Tibial nerve (tissue), 4 donors: ENCODE results near the gene CFAP20DC.

Experiments used
- CTCF ChIP-seq, 5 experiments: fragments of 200-600 bp in 3 of 5; fragments of 450-650 bp in 2 of 5; sonication (generic) in 3 of 5; IDR thresholded peaks; one replicate each; pipeline ENCODE4 v1.5.1; 2016 to 2019; ENCODE audit warnings: antibody characterized with exemption in 5 of 5, mild to moderate bottlenecking in 3 of 5, moderate library complexity in 2 of 5
- EP300 ChIP-seq, 2 donors: sonication (generic); formaldehyde crosslinking; IDR thresholded peaks; one replicate each; pipeline ENCODE4 v1.6.1; 2017; ENCODE audit warnings: antibody characterized with exemption in 2 of 2, mild to moderate bottlenecking in 1 of 2

- TF ChIP-seq CTCF (IDR thresholded peaks at IDR 0.05): no peak
- TF ChIP-seq EP300 (IDR thresholded peaks at IDR 0.05): no peak
These were observed 169.6 kb downstream of the CFAP20DC start for GRCh38 chr3:58880182-58880581.
